GM12865 (cell line): Measurements from ENCODE around the gene TFF1.
A peak's percentile ranks its signal among the peaks of the same experiment; 100 is the strongest.

Experiments used
- DNase-seq: peaks from one replicate; pipeline ENCODE4 v3.0.0; 2010; ENCODE audit warnings: low read depth
- H3K4me3 ChIP-seq: 2 replicates; pipeline ENCODE4 v1.5.1; 2011; ENCODE audit warnings: mild to moderate bottlenecking, low read depth, low read length, control low read depth
- TF ChIP-seq, protein P1 (sequence below): IDR thresholded peaks from 2 replicates; pipeline ENCODE4 v1.5.1; 2011; ENCODE audit warnings: low read length, control low read depth, low read depth, inconsistent platforms; ENCODE audit not compliant: insufficient read depth; ENCODE audit errors: missing control alignments

TFF1 gene

GRCh38 chr21:42366292-42367010 lies at the start of gene TFF1:
Gene TFF1 (minus strand): TSS chr21:42366535. CDS start chr21:42366495, 40 bp downstream.
- TF ChIP-seq, protein P1, sequence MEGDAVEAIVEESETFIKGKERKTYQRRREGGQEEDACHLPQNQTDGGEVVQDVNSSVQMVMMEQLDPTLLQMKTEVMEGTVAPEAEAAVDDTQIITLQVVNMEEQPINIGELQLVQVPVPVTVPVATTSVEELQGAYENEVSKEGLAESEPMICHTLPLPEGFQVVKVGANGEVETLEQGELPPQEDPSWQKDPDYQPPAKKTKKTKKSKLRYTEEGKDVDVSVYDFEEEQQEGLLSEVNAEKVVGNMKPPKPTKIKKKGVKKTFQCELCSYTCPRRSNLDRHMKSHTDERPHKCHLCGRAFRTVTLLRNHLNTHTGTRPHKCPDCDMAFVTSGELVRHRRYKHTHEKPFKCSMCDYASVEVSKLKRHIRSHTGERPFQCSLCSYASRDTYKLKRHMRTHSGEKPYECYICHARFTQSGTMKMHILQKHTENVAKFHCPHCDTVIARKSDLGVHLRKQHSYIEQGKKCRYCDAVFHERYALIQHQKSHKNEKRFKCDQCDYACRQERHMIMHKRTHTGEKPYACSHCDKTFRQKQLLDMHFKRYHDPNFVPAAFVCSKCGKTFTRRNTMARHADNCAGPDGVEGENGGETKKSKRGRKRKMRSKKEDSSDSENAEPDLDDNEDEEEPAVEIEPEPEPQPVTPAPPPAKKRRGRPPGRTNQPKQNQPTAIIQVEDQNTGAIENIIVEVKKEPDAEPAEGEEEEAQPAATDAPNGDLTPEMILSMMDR = no peak
- no peak within 1 kb of the TSS for H3K4me3 ChIP-seq
- no peak for DNase-seq

GRCh38 chr21:42414928-42415769 lies 48.8 kb upstream of the TFF1 start:
- peak; percentile 94 for DNase-seq
- TF ChIP-seq, protein P1 = no peak

DNA sequence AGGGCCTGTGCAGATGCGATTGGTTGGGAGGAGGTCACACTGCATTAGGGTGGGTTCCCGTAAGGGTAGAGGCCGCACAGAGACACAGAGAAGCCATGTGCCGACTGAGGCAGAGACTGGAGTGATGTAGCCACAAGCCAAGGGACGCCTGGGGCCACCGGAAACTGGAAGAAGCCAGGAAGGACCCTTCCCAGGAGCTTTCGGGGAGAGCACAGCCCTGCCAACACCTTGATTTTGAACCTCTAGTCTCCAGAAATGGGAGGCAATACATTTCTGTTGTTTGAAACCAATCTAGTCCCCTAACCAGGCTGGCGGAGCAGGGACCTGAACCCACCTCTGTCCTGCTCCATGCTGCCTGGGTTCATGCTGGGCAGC lies 48.2 kb upstream of the TFF1 start:
- no peak for DNase-seq
- TF ChIP-seq, protein P1 = no peak
- H3K4me3 ChIP-seq = peak overlapping the region; percentile 21

More at GRCh38 chr21:42414928-42415769, 48.8 kb upstream of the TFF1 start:
- peak overlapping the region; percentile 21 for H3K4me3 ChIP-seq

GRCh38 chr21:42414066-42414465 lies 47.7 kb upstream of the TFF1 start:
- H3K4me3 ChIP-seq = no peak overlapping the region
- DNase-seq = no peak
- TF ChIP-seq, protein P1 = no peak

GRCh38 chr21:42413500-42413899 lies 47.2 kb upstream of the TFF1 start:
- TF ChIP-seq, protein P1 = no peak
- peak; percentile 47 for DNase-seq
- H3K4me3 ChIP-seq = no peak overlapping the region

GRCh38 chr21:42413093-42413492 lies 46.8 kb upstream of the TFF1 start:
- no peak overlapping the region for H3K4me3 ChIP-seq
- TF ChIP-seq, protein P1 = no peak
- DNase-seq = no peak
